Jurkat, Clone E6-1 (cell line): ENCODE measurements around the gene BEGAIN.

Experiments used
- DNase-seq: peaks from one replicate; pipeline ENCODE4 v3.0.0-alpha.2; 2011; ENCODE audit warnings: low read depth, low spot score
- H3K4me3 ChIP-seq: 2 replicates; pipeline ENCODE4 v1.5.1; 2011; ENCODE audit warnings: mild to moderate bottlenecking, low read length, control low read depth, moderate library complexity

The BEGAIN gene

GRCh38 chr14:100558226-100558625, 29.0 kb downstream of the BEGAIN start:
- no peak overlapping the region for H3K4me3 ChIP-seq
- no peak for DNase-seq

GRCh38 chr14:100557658-100558057, 29.6 kb downstream of the BEGAIN start:
- no peak for DNase-seq
- H3K4me3 ChIP-seq, result no peak overlapping the region

DNA sequence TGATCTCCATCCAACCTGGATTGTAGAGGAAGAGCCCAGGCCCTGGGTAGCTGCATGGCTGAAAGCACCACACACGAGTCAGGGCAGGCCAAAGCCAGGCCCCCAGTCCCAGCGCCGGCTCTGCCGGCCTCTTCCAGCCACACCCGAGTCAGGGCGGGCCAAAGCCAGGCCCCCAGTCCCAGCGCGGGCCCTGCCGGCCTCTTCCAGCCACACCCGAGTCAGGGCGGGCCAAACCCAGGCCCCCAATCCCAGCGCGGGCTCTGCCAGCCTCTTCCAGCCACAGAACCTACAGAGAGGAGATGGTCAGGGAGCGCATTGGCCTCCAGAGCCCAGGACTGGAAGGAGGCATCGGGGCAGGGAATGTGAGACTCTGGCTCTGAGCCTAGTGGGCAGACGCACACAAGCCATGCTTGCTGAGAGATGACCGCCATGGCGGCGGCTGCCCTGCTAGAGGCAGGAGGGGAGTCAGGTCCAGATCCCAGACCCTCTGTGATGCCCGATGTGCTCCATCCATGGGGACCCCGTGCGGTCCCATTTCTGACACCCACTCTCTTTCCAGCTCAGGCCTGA, 30.2 kb downstream of the BEGAIN start:
- no peak for DNase-seq
- no peak overlapping the region for H3K4me3 ChIP-seq

- H3K4me3 ChIP-seq, result no peak overlapping the region
- no peak for DNase-seq
These were observed 31.1 kb downstream of the BEGAIN start for GRCh38 chr14:100556140-100556475.

- H3K4me3 ChIP-seq, result no peak overlapping the region
- no peak for DNase-seq
These were observed 31.6 kb downstream of the BEGAIN start for GRCh38 chr14:100555436-100556139.

DNA sequence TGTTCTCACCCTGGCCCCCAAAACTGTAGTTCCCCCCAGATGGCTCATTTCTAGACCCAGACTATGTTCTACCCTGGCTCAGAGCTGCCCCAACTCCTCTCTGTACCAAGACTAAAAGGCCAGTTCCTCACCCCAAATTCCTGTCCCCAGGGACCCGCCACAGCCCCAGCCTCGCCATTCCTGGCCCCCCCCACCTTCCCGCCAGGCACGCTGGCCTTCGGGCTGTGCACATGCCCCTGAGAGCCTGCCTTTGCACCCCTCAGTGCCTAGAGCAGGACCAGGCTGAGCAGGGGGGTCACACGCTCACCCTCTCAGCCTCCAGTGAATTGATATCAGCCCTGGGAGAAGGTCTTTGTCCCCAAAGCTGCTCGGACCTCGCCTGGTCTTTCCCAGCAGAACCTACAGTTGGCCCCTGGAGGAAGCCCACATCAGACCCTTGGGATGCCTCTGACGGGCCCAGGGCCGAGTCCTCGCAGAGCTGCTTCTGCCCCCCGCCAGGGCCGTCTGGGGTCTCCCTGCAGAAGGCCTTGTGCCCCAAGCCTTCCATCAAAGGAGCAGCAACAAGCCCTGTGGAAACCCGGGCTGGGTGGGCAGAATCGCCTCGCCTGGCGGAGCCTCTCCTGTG, 32.4 kb downstream of the BEGAIN start:
- DNase-seq, result no peak
- no peak overlapping the region for H3K4me3 ChIP-seq

- H3K4me3 ChIP-seq, result no peak overlapping the region
- DNase-seq, result no peak
These were observed 33.0 kb downstream of the BEGAIN start for GRCh38 chr14:100554082-100554677.

DNA sequence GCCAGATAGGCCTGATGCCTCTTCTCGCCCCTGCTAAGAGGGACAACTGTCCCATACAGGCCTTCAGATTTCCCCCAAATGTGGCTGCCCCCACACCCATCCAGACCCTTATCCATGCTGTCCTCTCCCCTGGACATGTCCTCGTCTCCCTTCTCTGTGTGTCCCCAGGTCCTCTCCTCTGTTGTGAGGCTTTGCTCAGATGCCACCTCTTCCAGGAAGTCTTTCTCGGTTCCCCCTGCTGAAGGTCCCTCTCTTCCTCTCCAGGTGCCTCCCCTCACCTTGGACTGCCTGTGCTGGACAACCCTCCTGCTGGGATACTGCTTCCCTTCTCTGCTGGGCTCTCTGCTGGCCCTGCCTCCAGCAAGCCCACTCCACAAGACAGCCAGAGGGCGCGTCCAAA, 33.7 kb downstream of the BEGAIN start:
- no peak overlapping the region for H3K4me3 ChIP-seq
- DNase-seq, result no peak

DNA sequence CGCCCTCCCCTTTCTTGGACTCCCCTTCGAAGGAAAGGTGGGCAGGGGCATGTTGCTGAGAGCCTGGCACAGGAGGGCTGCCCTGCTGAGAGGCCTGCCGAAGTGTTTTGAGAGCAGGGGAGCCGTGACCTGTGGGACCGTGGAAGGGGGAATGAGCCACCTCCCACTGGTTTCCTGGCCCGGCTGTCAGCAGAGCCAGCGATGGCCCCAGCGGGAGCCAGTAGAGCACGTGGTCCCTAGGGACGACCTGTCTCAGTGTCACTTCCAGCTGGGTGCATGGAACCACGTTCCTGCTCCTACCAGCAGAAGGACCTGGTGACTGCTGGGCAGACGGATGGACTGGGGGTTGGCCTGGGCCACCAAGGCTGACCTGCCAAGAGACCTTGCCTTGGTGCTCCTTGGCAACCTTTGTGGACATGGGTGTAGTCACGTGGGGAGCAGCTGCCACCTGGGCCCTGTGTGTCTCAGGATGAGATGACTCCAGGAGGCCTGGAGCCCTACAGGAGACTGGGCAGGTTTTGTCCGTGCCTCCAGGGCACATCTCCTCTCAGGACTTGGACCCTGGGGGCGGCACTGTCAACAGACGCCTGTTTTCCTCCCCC, 34.6 kb downstream of the BEGAIN start:
- DNase-seq, result no peak
- H3K4me3 ChIP-seq, result no peak overlapping the region

- no peak overlapping the region for H3K4me3 ChIP-seq
- DNase-seq, result no peak
These were observed 36.2 kb downstream of the BEGAIN start for GRCh38 chr14:100551056-100551455.

- DNase-seq, result no peak
- H3K4me3 ChIP-seq, result no peak overlapping the region
These were observed 37.2 kb downstream of the BEGAIN start for GRCh38 chr14:100549834-100550625.

DNA sequence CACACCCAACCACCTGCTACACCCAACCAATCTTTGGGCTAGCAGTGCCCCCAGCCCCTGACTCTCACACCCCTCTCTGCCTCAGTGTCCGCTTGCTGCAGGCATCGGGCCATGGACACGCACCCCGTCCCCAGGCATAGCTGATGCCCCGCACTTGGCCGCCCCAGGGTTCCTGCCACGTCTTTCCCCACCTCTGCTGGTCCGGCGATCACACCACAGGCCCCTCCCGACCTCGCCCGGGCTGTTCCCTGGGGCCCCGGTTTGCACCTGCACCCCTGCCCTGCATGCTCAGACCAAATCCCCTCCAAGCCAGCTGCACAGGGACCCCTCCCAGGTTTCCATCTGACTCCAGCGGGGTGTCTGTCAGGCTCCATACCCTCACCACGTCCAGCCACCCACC, 38.3 kb downstream of the BEGAIN start:
- no peak overlapping the region for H3K4me3 ChIP-seq
- DNase-seq, result no peak

GRCh38 chr14:100548295-100548655, 38.9 kb downstream of the BEGAIN start:
- no peak for DNase-seq

DNA sequence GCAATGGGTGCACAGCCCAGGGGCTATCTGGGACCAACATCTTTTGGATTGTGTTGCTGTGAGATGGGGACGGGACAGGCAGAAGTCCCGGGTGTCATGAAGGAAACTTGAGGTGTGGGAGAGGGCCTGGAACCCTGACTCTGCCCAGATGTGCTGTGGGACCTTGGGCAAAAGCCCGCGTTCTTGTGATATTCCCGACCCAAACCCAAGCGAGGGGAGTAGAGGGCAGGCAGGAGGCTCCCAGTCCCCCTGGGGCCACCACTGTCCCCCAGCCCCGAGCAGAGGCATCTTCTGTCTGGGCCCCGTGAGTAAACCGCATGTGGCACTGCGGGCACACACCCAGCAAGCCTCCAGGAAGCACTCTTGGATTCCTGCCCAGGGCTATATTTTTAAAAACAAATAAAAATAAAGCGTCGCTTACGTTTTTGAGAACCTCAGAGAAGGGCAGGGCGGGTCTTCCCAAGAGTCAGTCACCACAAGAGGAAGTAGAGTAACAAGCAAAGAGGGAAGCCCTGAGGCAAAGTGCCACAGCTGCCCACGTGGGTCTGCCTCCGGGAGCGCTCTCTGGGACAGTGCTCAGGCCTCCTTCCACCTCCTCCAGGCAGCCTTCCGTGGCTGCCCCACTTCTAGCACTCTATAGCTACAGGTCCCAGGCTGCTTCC, 39.5 kb downstream of the BEGAIN start:
- peak; percentile 78 for DNase-seq
- no peak overlapping the region for H3K4me3 ChIP-seq

More at GRCh38 chr14:100548295-100548655, 38.9 kb downstream of the BEGAIN start:
- no peak overlapping the region for H3K4me3 ChIP-seq

- peak overlapping the region; percentile 9; the same call in 1 of the 2 replicates for H3K4me3 ChIP-seq
- no peak for DNase-seq
These were observed 41.2 kb downstream of the BEGAIN start for GRCh38 chr14:100546051-100546443.

DNA sequence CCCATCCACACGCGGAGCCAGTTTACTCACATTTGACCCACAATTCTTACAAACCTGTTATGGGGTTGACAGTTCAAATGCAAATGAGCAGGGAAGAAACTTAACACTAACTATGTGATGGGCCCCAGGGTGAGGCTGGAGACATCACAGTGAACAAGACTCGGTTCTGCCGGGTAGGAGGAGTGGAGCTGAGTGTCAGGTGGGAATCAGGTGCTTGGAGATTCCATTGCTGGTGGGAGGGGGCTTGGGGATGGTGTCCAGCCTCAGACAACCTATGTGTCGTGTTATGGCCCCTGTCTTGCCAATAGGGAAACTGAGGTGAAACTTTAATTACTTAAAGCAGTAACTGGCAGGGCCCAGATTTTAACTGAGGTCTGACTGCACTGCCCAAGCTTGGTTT, 41.9 kb downstream of the BEGAIN start:
- H3K4me3 ChIP-seq, result no peak overlapping the region
- DNase-seq, result no peak

GRCh38 chr14:100544506-100545141, 42.6 kb downstream of the BEGAIN start:
- H3K4me3 ChIP-seq, result no peak overlapping the region
- DNase-seq, result no peak
